H9 (cell line): ENCODE results near the gene CD79A. TPM values are rescaled to one million over a fixed set of nuclear protein-coding genes. Genes with fewer than 3 reads are reported as not detected.

Experiments
- DNase-seq: peaks from one replicate; pipeline ENCODE4 v3.0.0-alpha.2; 2017
- H2AFZ ChIP-seq: one replicate; pipeline ENCODE4 v1.6.1; 2013; ENCODE audit warnings: mild to moderate bottlenecking, low read length, control low read depth, moderate library complexity
- H2AK5ac ChIP-seq: 2 replicates; pipeline ENCODE4 v1.6.1; 2013; ENCODE audit warnings: low read length, control low read depth, mixed read lengths; ENCODE audit not compliant: insufficient read length
- H2BK120ac ChIP-seq: one replicate; pipeline ENCODE4 v1.6.1; 2013; ENCODE audit warnings: low read depth, mild to moderate bottlenecking, low read length, control low read depth, inconsistent platforms; ENCODE audit not compliant: poor library complexity, severe bottlenecking
- H2BK12ac ChIP-seq: 2 replicates; pipeline ENCODE4 v1.6.1; 2013; ENCODE audit warnings: low read length, control low read depth, mixed read lengths, low read depth; ENCODE audit not compliant: insufficient read length
- H2BK15ac ChIP-seq: 2 replicates; pipeline ENCODE4 v1.6.1; 2013; ENCODE audit warnings: low read depth, low read length, control low read depth
- H2BK20ac ChIP-seq: one replicate; pipeline ENCODE4 v1.6.1; 2013; ENCODE audit warnings: low read depth, mild to moderate bottlenecking, low read length, control low read depth, inconsistent platforms; ENCODE audit not compliant: poor library complexity, severe bottlenecking
- H2BK5ac ChIP-seq: 2 replicates; pipeline ENCODE4 v1.6.1; 2013; ENCODE audit warnings: low read length, control low read depth, mixed read lengths; ENCODE audit not compliant: insufficient read length
- H3K14ac ChIP-seq: 2 replicates; pipeline ENCODE4 v1.6.1; 2013; ENCODE audit warnings: low read length, control low read depth; ENCODE audit not compliant: insufficient read depth
- H3K18ac ChIP-seq: 2 replicates; pipeline ENCODE4 v1.6.1; 2013; ENCODE audit warnings: low read depth, mild to moderate bottlenecking, mixed read lengths, low read length, control low read depth; ENCODE audit not compliant: insufficient read length
- H3K23ac ChIP-seq: 2 replicates; pipeline ENCODE4 v1.6.1; 2013; ENCODE audit warnings: low read length, control low read depth, mixed read lengths, low read depth; ENCODE audit not compliant: insufficient read length
- H3K23me2 ChIP-seq: 2 replicates; pipeline ENCODE4 v1.6.1; 2013; ENCODE audit warnings: low read depth, mild to moderate bottlenecking, mixed read lengths, low read length, control low read depth; ENCODE audit not compliant: insufficient read length, poor library complexity, severe bottlenecking
- H3K27ac ChIP-seq: 2 replicates; pipeline ENCODE4 v1.5.1; 2013; ENCODE audit warnings: low read length, control low read depth, mixed read lengths, low read depth; ENCODE audit not compliant: insufficient read length
- H3K27me3 ChIP-seq: 2 replicates; pipeline ENCODE4 v1.6.1; 2013; ENCODE audit warnings: low read length, control low read depth, inconsistent platforms; ENCODE audit not compliant: insufficient read depth
- H3K4ac ChIP-seq: 2 replicates; pipeline ENCODE4 v1.6.1; 2013; ENCODE audit warnings: low read depth, mild to moderate bottlenecking, control low read depth, inconsistent platforms, low read length, moderate library complexity
- H3K4me1 ChIP-seq: 2 replicates; pipeline ENCODE4 v1.6.1; 2013; ENCODE audit warnings: low read length, control low read depth, inconsistent platforms; ENCODE audit not compliant: insufficient read depth
- H3K4me2 ChIP-seq: 2 replicates; pipeline ENCODE4 v1.6.1; 2013; ENCODE audit warnings: low read length, control low read depth, mixed read lengths; ENCODE audit not compliant: insufficient read length, insufficient read depth
- H3K56ac ChIP-seq: 2 replicates; pipeline ENCODE4 v1.6.1; 2013; ENCODE audit warnings: low read depth, mild to moderate bottlenecking, mixed read lengths, low read length, control low read depth; ENCODE audit not compliant: insufficient read length
- H3K79me1 ChIP-seq: 2 replicates; pipeline ENCODE4 v1.6.1; 2013; ENCODE audit warnings: low read depth, mild to moderate bottlenecking, moderate library complexity, low read length, control low read depth, inconsistent platforms; ENCODE audit not compliant: insufficient read depth, poor library complexity, severe bottlenecking
- H3K79me2 ChIP-seq: 2 replicates; pipeline ENCODE4 v1.6.1; 2013; ENCODE audit warnings: low read length, control low read depth, inconsistent platforms; ENCODE audit not compliant: insufficient read depth
- H3K9ac ChIP-seq: 2 replicates; pipeline ENCODE4 v1.6.1; 2013; ENCODE audit warnings: low read length, control low read depth, mixed read lengths; ENCODE audit not compliant: insufficient read length; ENCODE audit errors: extremely low read depth
- H3K9me3 ChIP-seq: one replicate; pipeline ENCODE4 v1.6.1; 2013; ENCODE audit warnings: low read depth, low read length, inconsistent platforms; ENCODE audit not compliant: control insufficient read depth
- H3T11ph ChIP-seq: one replicate; pipeline ENCODE4 v1.6.1; 2013; ENCODE audit warnings: mild to moderate bottlenecking, low read length, control low read depth, inconsistent platforms
- H4K20me1 ChIP-seq: one replicate; pipeline ENCODE4 v1.6.1; 2013; ENCODE audit not compliant: control insufficient read depth, insufficient read length, insufficient read depth
- H4K5ac ChIP-seq: 2 replicates; pipeline ENCODE4 v1.6.1; 2013; ENCODE audit warnings: low read depth, mild to moderate bottlenecking, mixed read lengths, low read length, control low read depth; ENCODE audit not compliant: insufficient read length
- H4K8ac ChIP-seq: replicated peaks from 2 replicates; pipeline ENCODE4 v1.6.1; 2013; ENCODE audit warnings: low read length, control low read depth, mixed read lengths, low read depth; ENCODE audit not compliant: insufficient read length
- H4K91ac ChIP-seq: 2 replicates; pipeline ENCODE4 v1.6.1; 2013; ENCODE audit warnings: low read depth, mild to moderate bottlenecking, moderate library complexity, mixed read lengths, low read length, control low read depth; ENCODE audit not compliant: insufficient read length
- H3K27ac Mint-ChIP-seq, 3 experiments: 2 replicates in 2 of 3; 3 replicates in 1 of 3; pipeline ENCODE4 v1.8.0; 2020 to 2021; ENCODE audit warnings: mixed read lengths in 3 of 3, mild to moderate bottlenecking in 1 of 3, moderate library complexity in 1 of 3
- H3K27me3 Mint-ChIP-seq: 2 replicates; pipeline ENCODE4 v1.8.0; 2021; ENCODE audit warnings: low read depth, mild to moderate bottlenecking, moderate library complexity, mixed read lengths
- H3K36me3 Mint-ChIP-seq, 3 experiments: 2 replicates in 2 of 3; 3 replicates in 1 of 3; pipeline ENCODE4 v1.8.0; 2020 to 2021; ENCODE audit warnings: low read depth in 3 of 3, mixed read lengths in 3 of 3; ENCODE audit not compliant: insufficient read depth in 1 of 3
- H3K4me1 Mint-ChIP-seq, 2 experiments: 2 replicates each; pipeline ENCODE4 v1.8.0; 2020; ENCODE audit warnings: mixed read lengths in 2 of 2
- H3K4me3 Mint-ChIP-seq, 2 experiments: 2 replicates in 1 of 2; 3 replicates in 1 of 2; pipeline ENCODE4 v1.8.0; 2020 to 2021; ENCODE audit warnings: mild to moderate bottlenecking in 2 of 2, mixed read lengths in 2 of 2, moderate library complexity in 1 of 2
- H3K9me3 Mint-ChIP-seq, 2 experiments: 2 replicates in 1 of 2; 3 replicates in 1 of 2; pipeline ENCODE4 v1.8.0; 2020; ENCODE audit warnings: mild to moderate bottlenecking in 2 of 2, mixed read lengths in 2 of 2, moderate library complexity in 1 of 2
- WGBS: extraction: QIAGEN DNeasy Blood & Tissue Kit; methylation state at CpG from one replicate; pipeline ENCODE4 v1.1.7; 2013; ENCODE audit warnings: missing lambda C conversion rate, low lambda C conversion rate, mixed read lengths; ENCODE audit not compliant: insufficient read length; ENCODE audit errors: extremely low coverage; 5-methylcytosine and 5-hydroxymethylcytosine counted together
- total RNA-seq: library from RNA; stranded (reverse); gene quantifications from 2 replicates; pipeline ENCODE4 v1.2.1, GENCODE V29; 2021
- TF ChIP-seq, protein P1 (sequence below): fragments of 200-600 bp; sonication (generic); conservative IDR thresholded peaks from 3 replicates; pipeline ENCODE4 v1.8.0; 2021; ENCODE audit warnings: antibody characterized with exemption, mild to moderate bottlenecking

CD79A gene
- total RNA-seq, 1 experiment from 2014 or later = 0.22 TPM

DNA sequence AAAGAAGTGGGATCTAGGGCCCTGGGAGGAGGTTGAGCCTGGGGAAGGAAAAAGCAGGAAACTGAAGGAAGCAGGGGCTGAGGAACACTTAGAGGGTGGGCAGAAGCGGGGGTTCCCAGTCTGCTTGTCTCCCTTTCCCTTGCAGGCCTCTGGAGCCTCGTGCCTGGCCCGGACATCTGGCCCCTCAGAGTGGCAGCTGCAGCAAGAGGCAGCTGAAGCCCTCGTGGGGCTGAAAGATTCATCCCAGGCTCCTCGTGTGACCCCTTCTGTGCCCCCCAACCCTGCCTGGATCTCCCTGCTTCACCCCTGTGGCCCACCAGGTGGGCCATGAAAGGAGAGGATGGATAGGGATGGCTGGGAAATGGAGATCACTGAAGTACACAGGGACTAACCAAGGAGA is 26.7 kb upstream of the CD79A start:
- Histone ChIP-seq H3K18ac (no peak overlapping the region), H2AK5ac (no peak overlapping the region), H2BK12ac (no peak overlapping the region), H2BK120ac (no peak overlapping the region), H3K27me3 (no peaks in the 10 kb centered on the region), H3K23ac (no peak overlapping the region), H3K56ac (no peak overlapping the region), H2BK5ac (no peak overlapping the region), H4K8ac (no peak overlapping the region), H2AFZ (no peak overlapping the region), H3K4me2 (no peak overlapping the region), H3K27ac (no peak overlapping the region), H4K20me1 (no peaks in the 10 kb centered on the region), H3K9ac (no peak overlapping the region), H3K79me2 (no peaks in the 10 kb centered on the region), H3K9me3 (no peaks in the 10 kb centered on the region), H3T11ph (no peak overlapping the region), H2BK20ac (no peak overlapping the region), H3K79me1 (no peaks in the 10 kb centered on the region), H4K91ac (no peak overlapping the region), H3K14ac (no peak overlapping the region), H2BK15ac (no peak overlapping the region), H3K4me1 (no peaks in the 10 kb centered on the region; the same call in 1 of the 2 replicates), H4K5ac (no peak overlapping the region), H3K23me2 (no peaks in the 10 kb centered on the region), H3K4ac (no peak overlapping the region)
- H3K36me3 Mint-ChIP-seq = peaks cover 0 to 5% (median 0%) of the 10 kb centered on the region in 3 experiments; a peak in 1 of 7 replicates
- WGBS = no CpG with 5 or more reads among the region's 5 CpGs
- peaks cover 0 to 26% of the 10 kb centered on the region in 2 experiments; a peak in 3 of 5 replicates for H3K9me3 Mint-ChIP-seq
- DNase-seq = no peak
- H3K27me3 Mint-ChIP-seq = peaks cover 38% of the 10 kb centered on the region
- no peak overlapping the region for H3K27ac Mint-ChIP-seq
- TF ChIP-seq, protein P1, sequence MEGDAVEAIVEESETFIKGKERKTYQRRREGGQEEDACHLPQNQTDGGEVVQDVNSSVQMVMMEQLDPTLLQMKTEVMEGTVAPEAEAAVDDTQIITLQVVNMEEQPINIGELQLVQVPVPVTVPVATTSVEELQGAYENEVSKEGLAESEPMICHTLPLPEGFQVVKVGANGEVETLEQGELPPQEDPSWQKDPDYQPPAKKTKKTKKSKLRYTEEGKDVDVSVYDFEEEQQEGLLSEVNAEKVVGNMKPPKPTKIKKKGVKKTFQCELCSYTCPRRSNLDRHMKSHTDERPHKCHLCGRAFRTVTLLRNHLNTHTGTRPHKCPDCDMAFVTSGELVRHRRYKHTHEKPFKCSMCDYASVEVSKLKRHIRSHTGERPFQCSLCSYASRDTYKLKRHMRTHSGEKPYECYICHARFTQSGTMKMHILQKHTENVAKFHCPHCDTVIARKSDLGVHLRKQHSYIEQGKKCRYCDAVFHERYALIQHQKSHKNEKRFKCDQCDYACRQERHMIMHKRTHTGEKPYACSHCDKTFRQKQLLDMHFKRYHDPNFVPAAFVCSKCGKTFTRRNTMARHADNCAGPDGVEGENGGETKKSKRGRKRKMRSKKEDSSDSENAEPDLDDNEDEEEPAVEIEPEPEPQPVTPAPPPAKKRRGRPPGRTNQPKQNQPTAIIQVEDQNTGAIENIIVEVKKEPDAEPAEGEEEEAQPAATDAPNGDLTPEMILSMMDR = no peak
- H3K4me1 Mint-ChIP-seq = peaks cover 0 to 3% of the 10 kb centered on the region in 2 experiments; a peak in 2 of 4 replicates
- no peak overlapping the region for H3K4me3 Mint-ChIP-seq
